ENCODE measurements around the gene ACTN1. TPM values are rescaled to one million over a fixed set of nuclear protein-coding genes. Genes with fewer than 3 reads are reported as not detected.
A peak's percentile ranks its signal among the peaks of the same experiment; 100 is the strongest.
"Not testable (repeated sequence)": the region's sequence is repeated elsewhere in the genome, so short reads cannot be mapped to it uniquely, and the experiment has no call there.

ACTN1 gene
- total RNA-seq, 1 experiment from 2014 or later = 318 TPM

DNA sequence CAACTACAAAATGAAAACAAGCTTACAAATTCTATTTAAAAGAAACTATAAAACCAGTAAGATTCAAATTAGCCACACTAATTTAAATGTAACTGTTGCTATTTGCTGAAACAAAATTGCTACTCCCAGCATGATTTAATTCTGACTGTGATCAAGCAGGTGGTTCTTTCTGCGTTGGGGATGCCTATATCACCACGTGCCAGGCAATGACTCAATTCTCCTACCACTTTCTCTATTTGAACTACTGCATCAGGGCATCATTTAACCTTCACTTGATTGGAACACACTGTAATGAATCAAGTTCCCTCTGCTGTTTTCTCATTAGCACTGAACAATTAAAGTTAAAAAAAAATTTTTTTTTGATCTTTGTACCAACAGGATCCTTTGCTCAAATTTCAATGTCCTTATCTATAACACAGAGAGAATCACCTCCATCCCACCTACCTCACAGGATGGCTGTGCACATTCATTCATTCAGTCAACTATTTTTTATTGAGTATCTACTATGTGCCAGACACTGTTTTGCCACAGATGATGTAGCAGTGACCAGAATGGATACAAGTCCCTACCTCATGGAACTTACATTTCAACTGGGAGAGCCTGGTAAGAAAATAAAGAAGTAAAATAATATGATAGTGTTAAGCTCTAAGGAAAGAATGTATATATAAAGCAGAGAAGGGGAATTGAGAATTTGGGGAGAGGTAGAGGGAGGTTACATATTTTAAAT lies 8.0 kb upstream of the ACTN1 start:
- peak; percentile 68 for DNase-seq (ENCODE audit: low read depth)

DNA sequence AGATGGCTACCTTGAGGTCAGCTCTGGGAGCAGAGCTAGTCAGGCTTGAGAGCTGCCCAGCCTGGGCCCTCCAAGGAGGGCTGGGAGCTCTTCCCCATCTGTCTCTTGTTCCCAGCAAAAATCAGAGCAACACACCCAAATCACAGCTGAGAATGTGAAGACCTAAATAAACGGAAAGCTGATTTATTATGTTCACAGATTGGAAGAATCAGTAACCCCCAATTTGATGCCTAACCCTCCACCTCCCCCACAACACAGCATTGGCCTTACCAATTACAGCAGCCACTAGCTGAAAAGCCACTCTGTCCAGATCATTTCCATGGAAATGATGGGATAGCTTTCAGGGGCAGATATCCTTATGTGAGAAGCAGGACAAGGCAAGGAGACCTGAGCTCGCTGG lies 7.1 kb upstream of the ACTN1 start:
- DNase-seq (ENCODE audit: low read depth) = no peak

DNA sequence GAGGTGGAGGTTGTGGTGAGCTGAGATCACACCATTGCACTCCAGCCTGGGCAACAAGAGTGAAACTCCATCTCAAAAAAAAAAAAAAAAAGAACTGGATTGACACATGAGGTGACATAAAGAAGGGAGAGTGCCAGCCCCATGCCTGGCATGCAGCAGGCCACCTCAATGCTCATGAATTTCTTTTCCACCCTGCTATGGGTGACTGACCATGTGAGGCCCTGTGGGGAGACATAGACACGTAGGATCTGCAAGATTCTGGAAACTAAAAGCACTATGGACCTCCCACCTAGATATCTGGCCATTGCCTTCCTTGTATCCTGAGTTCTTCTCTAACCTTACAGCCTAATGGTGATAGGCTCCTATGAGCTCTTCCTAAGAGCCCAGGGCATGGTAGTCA lies 5.6 kb upstream of the ACTN1 start:
- DNase-seq (ENCODE audit: low read depth) = no peak

DNA sequence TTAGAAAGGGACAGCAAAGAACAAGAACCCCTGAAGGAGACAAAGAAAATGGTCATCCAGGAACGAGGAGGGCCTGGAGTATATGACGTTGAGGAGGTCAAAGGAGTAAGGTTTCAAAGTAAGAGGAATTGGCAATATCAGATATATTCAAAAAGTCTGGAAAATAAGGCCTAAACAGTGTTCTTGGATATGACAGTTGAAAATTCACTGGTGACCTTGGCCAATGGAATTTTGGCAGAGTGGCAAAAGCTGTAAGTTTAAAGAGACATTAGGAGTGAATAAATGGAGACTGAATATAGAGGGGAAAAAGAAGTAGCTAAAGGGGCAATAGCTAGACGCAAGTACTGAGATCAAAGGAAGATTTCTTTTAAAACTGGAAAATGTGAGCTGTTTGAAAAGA lies 4.1 kb upstream of the ACTN1 start:
- DNase-seq (ENCODE audit: low read depth) = no peak

DNA sequence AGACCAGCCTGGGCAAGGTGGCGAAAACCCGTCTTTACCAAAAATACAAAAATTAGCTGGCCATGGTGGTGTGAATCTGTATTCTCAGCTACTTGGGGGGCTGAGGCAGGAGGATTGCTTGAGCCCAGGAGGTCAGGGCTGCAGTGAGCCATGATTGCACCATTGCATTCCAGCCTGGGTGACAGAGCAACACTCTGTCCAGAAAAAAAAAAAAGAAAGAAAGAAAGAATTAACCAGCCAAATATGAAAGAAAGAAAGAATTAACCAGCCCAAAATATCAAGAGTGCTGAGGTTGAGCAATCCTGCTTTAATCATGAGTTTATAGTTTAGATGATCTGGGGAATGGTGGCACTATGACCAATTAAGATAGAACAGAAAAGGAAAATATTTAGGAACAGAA lies 3.5 kb upstream of the ACTN1 start:
- DNase-seq (ENCODE audit: low read depth) = no peak

DNA sequence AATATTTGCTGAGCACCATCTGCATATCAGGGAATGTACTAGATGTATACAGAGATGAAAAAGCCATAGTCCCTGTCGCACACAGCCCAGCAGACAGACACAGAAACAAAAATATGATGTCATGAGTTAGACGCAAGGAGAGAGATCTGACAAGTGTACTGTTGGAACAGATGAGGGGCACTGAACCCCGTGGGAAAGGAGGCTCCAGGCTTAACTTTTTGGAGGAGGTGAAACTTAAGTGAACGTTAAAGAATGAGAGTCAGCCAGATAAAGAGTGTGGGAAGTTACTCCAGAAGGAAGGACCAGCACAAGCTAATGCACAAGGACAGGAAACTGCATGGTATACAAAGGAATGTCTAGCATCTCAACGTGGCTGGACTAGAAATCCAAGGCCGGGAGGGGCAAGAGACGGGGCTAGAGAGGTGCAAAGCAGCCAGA lies 2.5 kb upstream of the ACTN1 start:
- no peak for DNase-seq (ENCODE audit: low read depth)

DNA sequence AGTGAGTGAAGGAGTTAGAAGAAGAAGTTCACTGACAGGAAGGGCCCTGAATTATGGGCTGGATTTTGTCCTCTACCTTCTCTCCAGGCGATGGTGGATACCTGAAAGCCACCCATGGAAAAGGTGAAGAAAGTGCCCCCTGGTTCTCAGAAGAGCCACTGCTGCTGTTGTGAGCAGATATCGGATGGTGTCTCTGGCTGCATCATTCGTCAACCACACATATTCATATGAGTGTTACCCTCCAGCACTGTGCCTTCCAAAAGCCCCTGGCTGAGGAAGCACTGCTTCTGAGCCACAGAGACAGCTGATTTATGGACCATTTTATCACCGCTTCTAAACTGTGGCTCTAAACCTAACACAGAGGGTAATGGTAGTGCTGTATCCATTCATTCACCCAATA lies 2.0 kb upstream of the ACTN1 start:
- no peak for DNase-seq (ENCODE audit: low read depth)

DNA sequence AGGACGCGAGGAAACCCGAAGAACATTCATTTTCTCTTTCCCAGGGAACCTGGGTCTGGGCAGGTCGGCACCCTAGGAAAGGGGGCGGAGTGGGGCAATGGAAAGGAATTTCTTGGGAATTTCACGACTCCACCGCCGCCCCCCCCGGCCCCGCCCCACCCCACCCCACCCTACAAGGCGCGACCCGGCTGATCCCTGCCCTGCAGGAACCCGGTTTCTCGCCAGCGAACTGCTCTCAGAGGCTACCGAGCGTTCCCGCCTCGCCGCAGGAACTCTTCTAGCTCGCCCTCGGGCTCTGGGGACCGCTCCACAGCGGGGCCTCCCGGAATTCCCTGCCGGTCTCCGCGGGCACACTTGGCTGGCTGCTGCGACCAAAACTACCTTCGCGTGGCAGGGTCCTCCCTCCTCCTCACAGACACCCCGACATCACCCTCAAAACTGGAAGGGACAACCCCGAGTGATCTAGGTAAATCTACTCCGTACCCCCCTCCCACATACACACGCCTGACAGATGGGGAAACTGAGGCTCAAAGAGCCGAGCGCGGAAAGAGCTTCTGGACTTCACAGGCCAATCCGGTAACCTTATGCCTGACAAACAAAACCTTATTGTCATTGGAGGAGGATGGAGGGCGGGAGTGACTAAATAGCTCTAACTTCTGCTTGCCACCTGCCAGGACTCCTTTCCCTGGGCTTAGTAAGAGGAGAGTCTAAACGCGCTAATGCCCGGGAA lies 785 bp upstream of the ACTN1 start:
- DNase-seq (ENCODE audit: low read depth) = peak; percentile 47

DNA sequence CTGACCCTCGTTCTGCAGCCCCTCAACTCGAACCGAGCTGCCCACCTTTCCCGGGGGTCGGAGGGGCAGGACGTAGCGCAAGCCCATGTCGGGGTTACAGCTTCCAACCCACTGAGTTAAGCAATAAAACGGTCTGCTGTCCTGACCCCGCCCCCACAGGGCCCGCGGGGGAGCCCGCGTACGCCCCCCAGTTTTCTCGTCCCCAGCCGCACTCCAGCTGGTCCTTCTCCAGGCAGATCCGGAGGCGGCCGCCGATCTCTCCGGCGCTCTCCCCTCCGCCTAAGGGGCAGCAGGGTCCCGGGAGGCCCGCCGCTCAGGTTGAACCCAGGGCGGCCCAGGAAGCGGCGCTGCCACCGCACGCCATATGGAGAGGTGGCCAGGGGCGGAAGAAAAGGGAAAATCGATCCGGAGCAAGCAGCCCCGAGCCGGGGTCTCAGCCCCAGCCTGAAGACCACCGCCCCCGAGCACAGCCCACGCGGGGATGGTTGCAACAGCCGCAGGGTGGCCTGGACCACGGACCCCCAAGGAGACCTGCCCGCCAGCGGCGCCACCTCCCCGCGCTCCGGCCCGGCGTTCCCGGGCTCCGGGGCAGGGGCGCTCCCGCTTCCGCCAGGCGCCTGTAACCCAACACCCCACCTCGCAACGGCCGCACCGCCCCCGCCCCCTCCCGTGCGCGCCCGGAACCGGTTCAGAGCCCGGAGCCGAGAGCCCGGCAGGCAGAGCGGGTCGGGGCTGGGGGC lies 760 bp downstream of the ACTN1 start:
- DNase-seq (ENCODE audit: low read depth) = peak; percentile 60

DNA sequence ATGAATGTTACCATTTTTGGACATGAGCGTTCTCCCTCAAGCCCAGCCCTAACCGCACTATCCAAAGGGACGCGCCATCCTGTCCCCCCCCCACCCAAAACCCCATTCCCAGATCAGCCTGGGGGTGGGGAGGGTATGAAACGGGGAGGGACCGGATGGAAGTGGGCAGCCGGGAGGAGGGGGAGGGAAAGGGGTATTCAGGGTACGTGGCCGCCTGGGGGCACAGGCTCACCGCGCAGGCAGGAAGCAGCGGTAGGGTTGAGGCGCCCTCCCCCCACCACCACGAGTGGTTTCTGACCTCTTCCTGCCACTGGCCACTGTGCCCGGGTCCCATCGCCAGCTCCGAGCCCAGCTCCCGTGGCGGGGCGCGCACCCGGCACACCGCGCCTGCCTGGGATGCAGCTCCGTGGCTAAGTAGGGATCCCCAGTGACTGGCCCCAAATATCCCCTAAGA lies 1.4 kb downstream of the ACTN1 start:
- DNase-seq (ENCODE audit: low read depth) = peak; percentile 91

DNA sequence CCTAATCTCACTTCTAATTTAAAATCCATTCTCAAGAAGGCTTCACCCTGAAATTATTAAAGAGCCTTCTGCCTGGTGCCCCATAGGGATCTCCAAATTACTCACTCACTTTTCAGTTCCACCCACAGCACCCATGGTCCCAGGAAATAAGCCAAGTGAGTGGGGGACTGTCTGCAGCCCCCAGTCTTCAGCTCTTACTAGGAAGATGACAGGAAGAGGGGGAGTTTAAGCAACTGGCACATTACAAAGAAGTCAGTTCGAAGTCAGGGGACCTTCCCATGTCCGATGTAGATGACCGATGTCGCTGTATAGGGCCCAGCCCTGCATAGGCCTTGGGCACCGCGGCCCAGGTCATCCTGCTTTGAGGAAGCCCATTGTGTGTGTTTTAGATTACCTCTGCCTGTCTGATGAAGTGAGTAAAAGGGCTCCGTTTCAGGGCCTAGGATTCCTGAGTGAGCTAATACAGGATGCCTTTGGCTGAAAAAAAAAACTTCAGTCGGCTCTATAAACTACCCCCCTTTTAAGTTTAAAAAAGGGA lies 1.9 kb downstream of the ACTN1 start:
- DNase-seq (ENCODE audit: low read depth) = no peak

DNA sequence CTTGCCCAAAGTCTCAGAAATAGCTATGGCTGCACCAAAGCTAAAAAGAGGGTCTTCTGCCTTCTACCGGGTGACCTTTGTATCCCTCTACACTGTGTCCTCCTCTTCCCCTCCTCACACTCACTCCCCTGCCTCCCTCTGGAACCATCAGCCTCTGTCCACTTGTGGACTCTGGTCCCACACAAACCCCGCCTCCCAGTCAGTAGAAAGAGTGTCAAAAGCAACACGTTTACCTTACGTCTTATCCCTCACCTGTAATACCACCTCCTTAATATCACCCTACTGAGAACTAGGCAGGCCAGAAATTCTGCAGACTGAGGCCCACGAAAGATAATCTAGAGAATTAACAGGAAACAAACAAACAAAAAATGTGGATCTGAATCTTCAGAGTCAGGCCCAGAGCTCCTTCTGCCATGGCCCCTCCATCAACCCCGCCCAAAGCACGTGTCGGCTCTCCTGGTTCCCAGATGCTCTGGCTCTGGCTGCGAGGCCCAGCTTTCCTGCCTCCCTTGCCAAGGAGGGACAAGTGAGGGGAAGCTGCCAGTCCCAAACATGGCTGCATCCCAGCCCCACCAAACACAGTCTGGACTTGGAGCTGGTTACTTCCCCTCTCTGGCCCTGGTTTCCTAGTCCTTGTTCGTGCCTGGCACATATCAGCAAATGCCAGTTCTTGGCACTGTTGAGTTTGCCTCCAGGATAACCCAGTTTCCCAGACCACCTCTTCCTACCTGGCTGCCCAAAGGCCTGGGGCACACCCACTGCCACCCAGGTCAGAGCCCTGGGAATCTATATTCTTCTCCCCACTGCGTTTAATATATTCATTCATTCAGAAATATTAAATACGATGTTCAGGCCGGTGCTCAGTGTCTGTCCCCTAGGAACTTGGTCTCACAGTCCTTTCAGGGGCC lies 2.7 kb downstream of the ACTN1 start:
- peak; percentile 24 for DNase-seq (ENCODE audit: low read depth)

DNA sequence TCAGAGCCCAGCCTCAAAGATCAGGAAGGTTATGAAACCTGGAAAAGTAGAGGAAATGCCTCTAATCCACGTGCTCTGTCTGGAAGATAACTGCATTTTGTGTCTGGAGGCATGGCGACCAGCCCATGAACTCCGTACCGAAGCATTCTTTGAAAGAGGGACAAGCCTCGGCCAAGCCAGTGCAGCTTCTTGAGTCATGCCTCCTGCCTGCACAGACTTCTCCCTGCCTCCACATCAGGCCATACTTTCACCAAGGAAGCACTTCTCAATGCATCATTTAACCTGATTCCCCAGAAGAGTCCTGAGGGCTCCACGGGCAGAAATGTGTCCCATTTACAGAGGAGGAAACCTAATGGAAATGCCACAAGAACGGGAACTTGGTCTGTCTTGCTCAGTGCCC lies 3.4 kb downstream of the ACTN1 start:
- DNase-seq (ENCODE audit: low read depth) = peak; percentile 51

DNA sequence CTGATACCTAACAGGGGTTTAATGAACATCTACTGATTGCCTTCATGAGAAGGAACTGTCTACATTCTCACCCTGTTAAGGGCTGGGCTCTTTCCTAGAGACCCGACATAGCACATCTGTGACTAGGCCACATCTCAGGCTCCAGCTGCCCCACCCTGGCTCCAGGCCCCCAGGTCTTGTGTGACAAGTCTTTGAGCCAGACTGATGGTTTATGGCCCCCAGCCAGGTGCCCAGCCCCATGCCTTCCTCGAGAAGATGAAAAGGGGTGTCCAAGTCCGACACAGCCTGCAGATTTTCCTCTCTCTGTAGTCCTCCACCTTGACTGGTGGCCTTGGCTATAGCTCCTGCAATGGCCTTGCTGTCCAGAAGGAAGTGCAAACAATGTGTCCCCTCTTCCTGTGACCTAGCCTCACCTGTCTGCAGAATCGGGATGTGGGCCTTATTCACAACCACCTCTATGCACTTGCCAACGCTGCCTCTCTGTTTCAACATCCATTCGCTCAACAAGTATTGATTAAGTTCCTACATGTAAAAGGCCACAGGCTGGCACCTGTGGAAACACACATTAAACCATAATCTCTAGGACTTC lies 4.2 kb downstream of the ACTN1 start:
- no peak for DNase-seq (ENCODE audit: low read depth)

DNA sequence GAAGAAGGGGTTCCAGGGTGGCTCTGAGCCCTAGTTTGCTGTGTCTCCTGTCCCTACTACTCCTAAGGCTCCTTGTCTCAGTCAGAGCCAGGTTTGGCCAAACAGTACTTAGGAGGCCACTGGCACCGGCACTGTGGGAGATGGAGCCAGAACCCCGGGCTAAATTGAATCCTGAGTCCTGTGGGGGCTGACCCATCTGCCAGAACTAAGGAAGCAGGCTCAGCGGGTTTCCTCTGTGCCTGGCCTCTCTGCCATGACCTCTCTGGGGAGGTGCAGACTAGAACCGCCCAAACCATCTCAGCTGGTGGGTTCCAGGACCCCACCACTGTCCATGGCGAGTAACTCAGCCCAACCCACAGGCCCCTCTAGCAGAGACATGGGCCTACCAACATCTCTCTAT lies 5.5 kb downstream of the ACTN1 start:
- no peak for DNase-seq (ENCODE audit: low read depth)

DNA sequence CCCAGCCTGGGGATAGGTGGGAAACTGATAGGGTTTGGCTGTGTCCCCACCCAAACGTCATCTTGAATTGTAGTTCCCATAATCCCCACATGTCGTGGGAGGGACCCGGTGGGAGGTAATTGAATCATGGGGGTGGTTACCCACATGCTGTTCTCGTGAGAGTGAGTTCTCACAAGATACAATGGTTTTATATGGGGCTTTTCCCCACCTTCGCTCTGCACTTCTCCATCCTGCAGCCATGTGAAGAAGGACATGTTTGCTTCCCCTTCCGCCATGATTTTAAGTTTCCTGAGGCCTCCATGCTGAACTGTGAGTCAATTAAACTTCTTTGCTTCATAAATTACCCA lies 5.9 kb downstream of the ACTN1 start:
- DNase-seq (ENCODE audit: low read depth) = not testable (repeated sequence)

DNA sequence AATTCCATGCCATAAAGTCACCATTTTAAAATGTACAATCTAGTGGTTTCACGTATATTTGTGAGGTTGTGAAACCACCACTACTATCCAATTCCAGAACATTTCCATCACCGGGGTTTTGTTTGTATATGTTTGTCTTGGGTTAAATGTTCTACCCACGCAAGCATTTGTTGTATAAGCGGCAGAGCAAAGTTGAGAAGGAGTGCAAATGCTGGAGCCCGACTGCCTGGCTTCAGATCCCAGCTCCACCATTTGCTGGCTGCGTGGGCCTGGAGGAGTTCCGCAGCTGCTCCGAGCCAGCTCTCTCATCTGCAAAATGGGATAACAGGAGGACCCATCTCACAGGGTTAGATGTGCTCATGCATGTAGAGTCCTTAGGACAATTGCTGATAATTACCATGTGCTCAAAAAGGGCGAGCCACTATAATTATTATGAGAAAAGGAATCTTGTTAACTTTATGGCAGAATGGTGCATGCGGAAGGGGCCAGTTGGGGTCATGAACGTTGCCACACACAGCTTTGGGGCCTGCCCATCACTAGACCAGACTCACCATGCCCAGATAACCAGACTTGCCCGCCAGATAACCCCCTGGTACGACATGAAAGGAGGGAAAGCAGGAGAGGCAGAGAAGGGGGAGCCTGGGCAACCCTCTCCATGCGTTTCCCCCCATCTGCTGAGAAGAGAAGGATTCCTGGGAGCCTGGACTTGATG lies 6.4 kb downstream of the ACTN1 start:
- DNase-seq (ENCODE audit: low read depth) = no peak

DNA sequence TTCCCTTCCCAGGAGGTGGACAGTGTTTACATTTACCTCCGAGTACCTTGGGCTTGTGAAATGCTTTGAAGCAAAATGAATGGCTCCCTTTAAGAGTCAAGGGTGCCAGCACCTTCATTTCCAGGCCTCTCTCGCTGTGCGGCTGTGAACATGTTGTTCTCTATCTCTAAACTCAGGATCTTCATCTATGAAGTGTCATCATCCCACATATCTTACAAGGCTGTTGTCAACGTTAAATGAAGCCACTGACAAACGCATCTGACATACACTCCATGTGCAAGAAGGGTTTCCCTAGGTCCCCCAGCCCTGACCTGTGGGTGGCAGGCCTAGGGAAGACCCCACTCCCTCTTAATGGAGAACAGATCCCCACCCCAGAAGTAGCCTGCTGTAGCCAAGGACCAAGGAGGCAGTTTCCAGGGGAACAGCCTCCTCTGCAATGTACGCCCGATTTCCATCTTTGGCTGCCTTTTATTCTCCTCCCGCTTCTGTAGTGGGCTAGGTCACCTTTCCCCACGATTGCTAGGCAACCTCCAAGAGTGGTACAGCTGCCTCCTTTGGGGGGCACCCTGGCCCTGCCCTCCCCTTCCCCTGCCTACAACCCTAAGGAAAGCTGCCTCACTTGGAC lies 7.6 kb downstream of the ACTN1 start:
- no peak for DNase-seq (ENCODE audit: low read depth)

DNA sequence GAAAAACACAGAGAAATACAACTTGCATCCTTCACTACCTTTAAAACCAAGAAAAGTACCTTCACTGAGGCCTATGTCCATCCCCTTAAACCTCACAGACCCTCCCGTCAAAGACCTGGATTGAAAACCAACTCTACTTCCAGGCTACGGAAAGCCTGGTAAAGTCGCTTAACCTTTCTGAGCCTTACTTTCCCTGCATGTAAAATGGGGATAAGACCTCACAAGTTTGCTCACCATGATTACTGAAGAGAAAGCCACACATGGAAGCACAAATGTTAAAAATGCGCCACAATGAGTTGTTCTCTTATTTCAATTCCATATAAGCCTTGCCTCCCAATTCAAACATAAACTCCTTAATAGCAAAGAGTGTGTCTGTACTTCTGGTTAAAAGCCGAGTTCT lies 8.4 kb downstream of the ACTN1 start:
- no peak for DNase-seq (ENCODE audit: low read depth)

Measured in LHCN-M2 (cell line).